Measurements from ENCODE around the gene STPG2.

STPG2 gene

DNA sequence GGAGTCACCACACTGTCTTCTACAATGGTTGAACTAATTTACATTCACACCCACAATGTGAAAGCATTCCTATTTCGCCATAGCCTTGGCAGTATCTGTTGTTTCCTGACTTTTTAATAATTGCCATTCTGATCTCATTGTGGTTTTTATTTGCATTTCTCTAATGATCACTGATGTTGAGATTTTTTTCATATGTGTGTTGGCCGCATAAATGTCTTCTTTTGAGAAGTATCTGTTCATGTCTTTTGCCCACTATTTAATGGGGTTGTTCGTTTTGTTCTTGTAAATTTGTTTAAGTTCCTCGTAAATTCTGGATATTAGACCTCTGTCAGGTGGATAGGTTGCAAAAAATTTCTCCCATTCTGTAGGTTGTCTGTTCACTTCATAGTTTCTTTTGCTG lies 519.1 kb downstream of the STPG2 start:
- H3K4me1 ChIP-seq = no peaks in the 10 kb centered on the region
- no peaks in the 10 kb centered on the region for H3K9me3 ChIP-seq
- no peaks in the 10 kb centered on the region for H3K36me3 ChIP-seq
- TF ChIP-seq CTCF (IDR thresholded peaks at IDR 0.05; ENCODE audit: low read depth, low read length) = no peak
- H3K27me3 ChIP-seq = no peaks in the 10 kb centered on the region
- no peak overlapping the region for H3K4me3 ChIP-seq (ENCODE audit: low read depth, low read length)
- no peak for DNase-seq

- Histone ChIP-seq H3K4me1 (no peaks in the 10 kb centered on the region), H3K27me3 (no peaks in the 10 kb centered on the region), H3K4me3 (ENCODE audit: low read depth, low read length) (no peak overlapping the region), H3K9me3 (no peaks in the 10 kb centered on the region), H3K36me3 (no peaks in the 10 kb centered on the region)
- DNase-seq = no peak
- TF ChIP-seq CTCF (IDR thresholded peaks at IDR 0.05; ENCODE audit: low read depth, low read length) = no peak
Observed at GRCh38 chr4:97605932-97606331, 537.3 kb downstream of the STPG2 start.

GRCh38 chr4:97593248-97593647 lies 550.0 kb downstream of the STPG2 start:
- TF ChIP-seq CTCF (IDR thresholded peaks at IDR 0.05; ENCODE audit: low read depth, low read length) = no peak
- Histone ChIP-seq H3K4me3 (ENCODE audit: low read depth, low read length) (no peak overlapping the region), H3K9me3 (no peaks in the 10 kb centered on the region), H3K27me3 (no peaks in the 10 kb centered on the region), H3K36me3 (no peaks in the 10 kb centered on the region), H3K4me1 (no peaks in the 10 kb centered on the region)
- DNase-seq = no peak

GRCh38 chr4:97590266-97590665 lies 553.0 kb downstream of the STPG2 start:
- TF ChIP-seq CTCF (IDR thresholded peaks at IDR 0.05; ENCODE audit: low read depth, low read length) = no peak
- no peak overlapping the region for H3K4me3 ChIP-seq (ENCODE audit: low read depth, low read length)
- DNase-seq = no peak
- no peaks in the 10 kb centered on the region for H3K36me3 ChIP-seq
- no peaks in the 10 kb centered on the region for H3K4me1 ChIP-seq
- no peaks in the 10 kb centered on the region for H3K27me3 ChIP-seq
- no peaks in the 10 kb centered on the region for H3K9me3 ChIP-seq

DNA sequence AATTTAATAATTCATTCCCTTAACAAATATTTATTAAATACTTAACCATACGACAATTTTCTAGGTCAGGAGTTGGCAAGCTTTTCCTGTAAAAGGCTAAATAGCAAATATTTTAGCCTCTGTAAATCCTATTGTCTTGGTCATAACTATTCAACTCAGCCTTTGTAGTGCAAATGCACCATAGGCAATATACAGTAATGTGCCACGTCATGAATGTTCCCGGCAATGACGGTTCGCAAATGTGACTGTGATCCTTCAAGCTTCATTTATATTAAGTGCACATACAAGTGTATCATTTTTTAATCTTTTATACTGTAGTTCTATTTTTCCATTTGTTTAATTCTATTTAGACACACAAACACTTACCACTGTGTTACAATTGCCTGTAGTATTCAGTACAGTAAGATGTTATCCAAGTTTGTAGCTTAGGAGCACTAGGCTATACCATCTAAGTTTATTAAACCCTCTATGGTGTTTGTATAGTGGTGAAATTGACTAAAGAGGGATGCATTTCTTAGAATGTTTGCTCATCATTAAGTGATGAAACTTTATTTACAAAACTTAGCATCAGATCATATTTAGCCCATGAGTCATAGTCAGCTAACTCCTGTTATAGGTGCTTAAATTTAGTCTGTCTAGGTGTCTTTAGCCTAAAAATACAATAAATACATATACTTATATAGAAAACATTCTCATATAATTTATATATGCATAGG lies 553.6 kb downstream of the STPG2 start:
- H3K4me1 ChIP-seq = no peaks in the 10 kb centered on the region
- H3K9me3 ChIP-seq = no peaks in the 10 kb centered on the region
- H3K27me3 ChIP-seq = no peaks in the 10 kb centered on the region
- H3K4me3 ChIP-seq (ENCODE audit: low read depth, low read length) = no peak overlapping the region
- no peak for TF ChIP-seq CTCF (IDR thresholded peaks at IDR 0.05; ENCODE audit: low read depth, low read length)
- DNase-seq = no peak
- no peaks in the 10 kb centered on the region for H3K36me3 ChIP-seq

DNA sequence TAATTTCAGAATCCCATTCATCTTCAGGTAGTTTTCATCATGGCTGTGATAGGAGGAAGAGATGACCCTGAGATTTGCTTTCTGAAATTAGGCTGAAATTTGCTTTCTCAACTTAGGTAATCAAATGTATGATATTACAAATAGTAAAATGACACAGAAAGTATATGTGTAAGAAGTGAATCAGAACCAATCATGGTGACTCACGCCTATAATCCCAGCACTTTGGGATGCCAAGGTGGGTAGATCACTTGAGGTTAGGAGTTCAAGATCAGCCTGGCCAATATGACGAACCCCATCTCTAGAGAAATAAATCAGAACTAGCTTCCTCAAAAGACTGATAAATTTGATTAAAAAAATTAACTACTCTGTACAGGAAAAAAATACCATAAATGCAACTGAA lies 555.4 kb downstream of the STPG2 start:
- no peak overlapping the region for H3K4me3 ChIP-seq (ENCODE audit: low read depth, low read length)
- no peaks in the 10 kb centered on the region for H3K4me1 ChIP-seq
- no peak for TF ChIP-seq CTCF (IDR thresholded peaks at IDR 0.05; ENCODE audit: low read depth, low read length)
- no peaks in the 10 kb centered on the region for H3K36me3 ChIP-seq
- no peak for DNase-seq
- no peaks in the 10 kb centered on the region for H3K9me3 ChIP-seq
- no peaks in the 10 kb centered on the region for H3K27me3 ChIP-seq
